Peyer's patch (tissue), 4 donors: ENCODE results near the gene PLA2G4B.

Experiments
- POLR2A ChIP-seq, 2 donors: fragments of 450-650 bp; IDR thresholded peaks; one replicate each; pipeline ENCODE4 v1.5.1; 2017; ENCODE audit warnings: antibody characterized with exemption in 2 of 2, mild to moderate bottlenecking in 2 of 2, moderate library complexity in 2 of 2
- TF ChIP-seq, protein P1 (sequence below), 6 experiments: fragments of 450-650 bp in 4 of 6; fragments of 200-600 bp in 2 of 6; sonication (generic) in 1 of 6; IDR thresholded peaks; one replicate each; pipeline ENCODE4 v1.5.1; 2017 to 2019; ENCODE audit warnings: antibody characterized with exemption in 6 of 6, mild to moderate bottlenecking in 3 of 6, moderate library complexity in 1 of 6

DNA sequence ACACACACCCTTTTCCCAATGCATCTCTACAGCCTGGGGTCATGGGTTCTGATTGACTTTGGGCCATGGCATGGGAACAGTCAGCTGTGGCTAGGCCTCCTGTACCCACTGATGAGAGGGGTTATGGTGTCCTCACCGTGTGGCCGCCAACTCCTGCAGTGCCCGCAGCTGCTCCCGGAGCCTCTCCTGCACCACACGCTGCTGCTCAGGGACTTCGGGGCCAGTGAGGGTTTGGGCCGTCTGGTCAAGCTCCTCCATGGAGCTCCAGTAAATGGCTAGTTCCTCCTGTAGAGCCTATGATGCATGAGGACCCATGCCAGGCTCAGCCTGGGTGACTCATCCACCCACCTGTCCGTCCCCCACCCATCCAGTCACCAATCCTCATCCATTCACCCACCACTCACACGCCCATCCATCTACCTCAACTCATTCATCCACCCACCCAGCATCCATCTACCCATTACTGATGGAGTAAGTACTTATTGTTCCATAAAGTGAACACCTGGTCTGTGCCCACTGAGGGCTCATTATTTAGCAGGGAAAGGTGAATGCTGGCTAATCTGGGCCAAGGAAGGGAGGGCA lies 33.6 kb downstream of the PLA2G4B start:
- TF ChIP-seq, protein P1, sequence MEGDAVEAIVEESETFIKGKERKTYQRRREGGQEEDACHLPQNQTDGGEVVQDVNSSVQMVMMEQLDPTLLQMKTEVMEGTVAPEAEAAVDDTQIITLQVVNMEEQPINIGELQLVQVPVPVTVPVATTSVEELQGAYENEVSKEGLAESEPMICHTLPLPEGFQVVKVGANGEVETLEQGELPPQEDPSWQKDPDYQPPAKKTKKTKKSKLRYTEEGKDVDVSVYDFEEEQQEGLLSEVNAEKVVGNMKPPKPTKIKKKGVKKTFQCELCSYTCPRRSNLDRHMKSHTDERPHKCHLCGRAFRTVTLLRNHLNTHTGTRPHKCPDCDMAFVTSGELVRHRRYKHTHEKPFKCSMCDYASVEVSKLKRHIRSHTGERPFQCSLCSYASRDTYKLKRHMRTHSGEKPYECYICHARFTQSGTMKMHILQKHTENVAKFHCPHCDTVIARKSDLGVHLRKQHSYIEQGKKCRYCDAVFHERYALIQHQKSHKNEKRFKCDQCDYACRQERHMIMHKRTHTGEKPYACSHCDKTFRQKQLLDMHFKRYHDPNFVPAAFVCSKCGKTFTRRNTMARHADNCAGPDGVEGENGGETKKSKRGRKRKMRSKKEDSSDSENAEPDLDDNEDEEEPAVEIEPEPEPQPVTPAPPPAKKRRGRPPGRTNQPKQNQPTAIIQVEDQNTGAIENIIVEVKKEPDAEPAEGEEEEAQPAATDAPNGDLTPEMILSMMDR (IDR thresholded peaks at IDR 0.05), result no peak
- no peak for TF ChIP-seq POLR2A (IDR thresholded peaks at IDR 0.05)
